ENCODE data around the gene RPAIN. TPM values are rescaled to one million over a fixed set of nuclear protein-coding genes. Genes with fewer than 3 reads are reported as not detected.

RPAIN gene
- total RNA-seq, 1 donor from 2014 or later: 121 TPM

DNA sequence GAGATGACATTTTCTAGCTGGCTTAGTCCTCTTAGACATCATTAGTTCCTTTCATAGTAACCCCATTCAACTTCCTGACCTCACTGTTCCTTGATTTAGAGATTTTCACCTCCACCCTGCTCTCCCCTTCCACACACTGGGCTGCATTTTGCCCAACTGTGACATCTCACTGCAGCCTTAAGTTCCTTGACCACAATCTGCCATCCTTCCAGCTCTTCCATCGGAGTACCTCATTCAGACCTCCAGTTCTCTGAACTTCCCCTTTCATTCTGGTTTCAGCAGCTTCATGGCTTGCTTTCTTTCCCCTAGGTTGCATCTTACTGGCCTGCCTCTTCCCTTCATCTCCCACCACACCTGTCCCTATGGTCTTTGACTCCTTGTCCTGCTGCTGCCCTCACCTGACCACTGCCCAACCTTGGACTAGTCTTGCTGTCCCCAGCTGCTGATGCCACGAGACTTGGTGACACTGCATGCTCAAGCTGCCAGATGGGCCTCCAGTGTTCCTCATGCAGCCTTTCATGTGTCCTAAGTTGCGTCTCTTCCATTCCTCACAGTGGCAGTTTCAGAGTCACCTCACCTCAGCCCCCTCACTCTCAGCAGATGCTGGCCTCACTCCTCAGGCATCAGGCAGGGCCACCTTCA is 41.3 kb upstream of the RPAIN start:
- Mint-ChIP-seq H3K27me3 (ENCODE audit: insufficient read depth, low read depth) (peaks cover 2% of the 10 kb centered on the region), H3K36me3 (peaks cover 38% of the 10 kb centered on the region), H3K4me3 (no peak overlapping the region), H3K27ac (no peak overlapping the region), H3K9me3 (no peaks in the 10 kb centered on the region), H3K4me1 (no peaks in the 10 kb centered on the region)
- no peaks in the 10 kb centered on the region for H3K27me3 ChIP-seq
- no peak overlapping the region for H3K4me3 ChIP-seq
- DNase-seq (ENCODE audit: low spot score): no peak
- H3K4me1 ChIP-seq: no peaks in the 10 kb centered on the region
- H4K20me1 ChIP-seq (ENCODE audit: low read depth): no peaks in the 10 kb centered on the region
- H3K9ac ChIP-seq: no peak overlapping the region
- no peak overlapping the region for H3K4me2 ChIP-seq
- no peaks in the 10 kb centered on the region for H3K79me2 ChIP-seq (ENCODE audit: low read depth)
- H3F3A ChIP-seq (ENCODE audit: low read depth): peaks cover 13% of the 10 kb centered on the region
- H3K27ac ChIP-seq: no peak overlapping the region
- no peak overlapping the region for H2AFZ ChIP-seq (replicated peaks)
- H3K36me3 ChIP-seq: peaks cover 13% of the 10 kb centered on the region
- no peaks in the 10 kb centered on the region for H3K9me3 ChIP-seq (ENCODE audit: low read depth)
- TF ChIP-seq EZH2phosphoT487 (IDR thresholded peaks at IDR 0.05) (no peak), EZH2 (IDR thresholded peaks at IDR 0.05) (no peak)
- TF ChIP-seq, protein P1, sequence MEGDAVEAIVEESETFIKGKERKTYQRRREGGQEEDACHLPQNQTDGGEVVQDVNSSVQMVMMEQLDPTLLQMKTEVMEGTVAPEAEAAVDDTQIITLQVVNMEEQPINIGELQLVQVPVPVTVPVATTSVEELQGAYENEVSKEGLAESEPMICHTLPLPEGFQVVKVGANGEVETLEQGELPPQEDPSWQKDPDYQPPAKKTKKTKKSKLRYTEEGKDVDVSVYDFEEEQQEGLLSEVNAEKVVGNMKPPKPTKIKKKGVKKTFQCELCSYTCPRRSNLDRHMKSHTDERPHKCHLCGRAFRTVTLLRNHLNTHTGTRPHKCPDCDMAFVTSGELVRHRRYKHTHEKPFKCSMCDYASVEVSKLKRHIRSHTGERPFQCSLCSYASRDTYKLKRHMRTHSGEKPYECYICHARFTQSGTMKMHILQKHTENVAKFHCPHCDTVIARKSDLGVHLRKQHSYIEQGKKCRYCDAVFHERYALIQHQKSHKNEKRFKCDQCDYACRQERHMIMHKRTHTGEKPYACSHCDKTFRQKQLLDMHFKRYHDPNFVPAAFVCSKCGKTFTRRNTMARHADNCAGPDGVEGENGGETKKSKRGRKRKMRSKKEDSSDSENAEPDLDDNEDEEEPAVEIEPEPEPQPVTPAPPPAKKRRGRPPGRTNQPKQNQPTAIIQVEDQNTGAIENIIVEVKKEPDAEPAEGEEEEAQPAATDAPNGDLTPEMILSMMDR (IDR thresholded peaks at IDR 0.05): no peak

DNA sequence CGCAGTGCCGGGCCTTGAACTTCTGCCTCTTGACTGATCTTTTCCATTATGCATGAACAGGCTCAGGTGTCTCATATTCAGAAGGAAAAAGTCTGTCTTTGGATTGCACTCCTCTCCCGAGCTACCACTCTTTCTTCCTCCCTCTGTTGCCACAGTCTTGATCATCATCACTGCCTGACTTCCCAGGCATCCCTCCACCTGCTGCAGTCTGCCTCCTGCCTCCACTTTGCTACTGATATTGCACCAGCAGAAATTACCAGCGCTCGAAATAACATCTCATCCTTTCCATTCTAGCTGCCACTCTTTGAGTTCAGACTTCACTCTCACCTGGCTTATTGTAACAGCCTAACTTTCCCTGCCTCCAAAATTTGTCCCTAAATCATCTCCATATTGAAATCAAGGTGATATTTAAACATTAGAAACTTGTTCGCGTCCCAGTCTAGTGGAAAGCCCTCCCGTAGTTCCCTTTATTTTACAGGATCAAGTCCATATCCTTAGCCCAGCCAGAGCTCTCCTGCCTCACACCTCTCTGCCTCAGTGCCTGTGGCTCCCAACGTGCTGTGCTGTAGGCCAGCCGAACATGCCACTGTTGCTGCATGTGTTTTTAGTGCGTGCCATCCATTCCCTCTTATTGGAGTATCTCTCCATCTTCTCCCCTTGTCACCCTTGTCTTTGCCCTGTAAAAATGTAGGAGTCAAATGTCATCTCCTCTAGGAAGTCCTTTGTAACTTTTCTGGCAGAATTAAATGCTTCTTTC is 40.5 kb upstream of the RPAIN start:
- TF ChIP-seq EZH2 (IDR thresholded peaks at IDR 0.05): no peak
- no peak for TF ChIP-seq EZH2phosphoT487 (IDR thresholded peaks at IDR 0.05)
- TF ChIP-seq, protein P1 (IDR thresholded peaks at IDR 0.05): no peak
- H3K79me2 ChIP-seq (ENCODE audit: low read depth): no peaks in the 10 kb centered on the region
- no peaks in the 10 kb centered on the region for H3K27me3 ChIP-seq
- H3K4me2 ChIP-seq: no peak overlapping the region
- no peaks in the 10 kb centered on the region for H3K4me1 ChIP-seq
- Mint-ChIP-seq H3K27me3 (ENCODE audit: insufficient read depth, low read depth) (peaks cover 2% of the 10 kb centered on the region), H3K4me3 (no peak overlapping the region), H3K27ac (peak overlapping the region; percentile 6), H3K4me1 (no peaks in the 10 kb centered on the region), H3K36me3 (peaks cover 38% of the 10 kb centered on the region), H3K9me3 (no peaks in the 10 kb centered on the region)
- DNase-seq (ENCODE audit: low spot score): no peak
- no peak overlapping the region for H3K4me3 ChIP-seq
- no peaks in the 10 kb centered on the region for H3K9me3 ChIP-seq (ENCODE audit: low read depth)
- H4K20me1 ChIP-seq (ENCODE audit: low read depth): no peaks in the 10 kb centered on the region
- no peak overlapping the region for H3K9ac ChIP-seq
- H3F3A ChIP-seq (ENCODE audit: low read depth): peaks cover 16% of the 10 kb centered on the region
- peaks cover 19% of the 10 kb centered on the region for H3K36me3 ChIP-seq
- no peak overlapping the region for H3K27ac ChIP-seq
- no peak overlapping the region for H2AFZ ChIP-seq (replicated peaks)

DNA sequence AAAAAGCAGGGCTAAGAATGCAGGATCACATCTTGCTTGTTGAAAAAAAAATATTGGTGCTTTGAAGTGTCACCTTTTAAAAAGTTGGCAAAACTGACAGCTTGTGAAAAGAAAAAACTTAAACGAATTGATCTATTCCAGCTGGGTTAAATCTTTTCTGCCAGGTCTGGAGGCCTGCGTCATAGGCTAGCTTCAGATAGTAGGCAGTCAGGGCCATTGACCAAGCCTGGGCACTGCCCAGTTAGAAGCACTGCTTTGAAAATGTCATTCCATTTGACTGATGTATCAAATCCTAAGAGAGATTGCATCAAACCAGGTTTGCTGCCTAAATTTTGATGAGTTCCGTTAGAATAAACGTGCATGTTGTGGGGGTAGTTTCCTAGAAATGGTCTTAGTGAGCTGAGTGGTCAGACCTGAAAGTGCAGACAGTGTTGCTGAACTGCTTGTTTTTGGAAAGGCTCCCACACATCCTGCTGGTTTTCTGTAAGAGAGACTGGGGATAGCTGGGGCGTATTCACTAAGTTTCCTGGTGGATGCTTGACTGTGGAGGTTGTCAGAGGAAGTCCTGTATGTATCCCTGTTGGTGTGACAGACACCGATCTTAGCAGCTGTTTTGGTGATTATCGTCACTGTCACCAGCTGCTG is 39.4 kb upstream of the RPAIN start:
- H3K36me3 Mint-ChIP-seq: peaks cover 40% of the 10 kb centered on the region
- H3K27me3 Mint-ChIP-seq (ENCODE audit: insufficient read depth, low read depth): peaks cover 2% of the 10 kb centered on the region
- H3K9me3 Mint-ChIP-seq: no peaks in the 10 kb centered on the region
- peaks cover 25% of the 10 kb centered on the region for H3K36me3 ChIP-seq
- H2AFZ ChIP-seq (replicated peaks): no peak overlapping the region
- H3K27me3 ChIP-seq: no peaks in the 10 kb centered on the region
- no peak overlapping the region for H3K4me2 ChIP-seq
- no peaks in the 10 kb centered on the region for H3K9me3 ChIP-seq (ENCODE audit: low read depth)
- no peaks in the 10 kb centered on the region for H3K4me1 ChIP-seq
- H4K20me1 ChIP-seq (ENCODE audit: low read depth): no peaks in the 10 kb centered on the region
- TF ChIP-seq EZH2 (IDR thresholded peaks at IDR 0.05): no peak
- TF ChIP-seq, protein P1 (IDR thresholded peaks at IDR 0.05): no peak
- no peak for TF ChIP-seq EZH2phosphoT487 (IDR thresholded peaks at IDR 0.05)
- H3K4me3 Mint-ChIP-seq: no peak overlapping the region
- peaks cover 16% of the 10 kb centered on the region for H3F3A ChIP-seq (ENCODE audit: low read depth)
- H3K27ac ChIP-seq: peak overlapping the region; percentile 46
- no peaks in the 10 kb centered on the region for H3K4me1 Mint-ChIP-seq
- H3K9ac ChIP-seq: no peak overlapping the region
- H3K4me3 ChIP-seq: no peak overlapping the region
- no peak overlapping the region for H3K27ac Mint-ChIP-seq
- H3K79me2 ChIP-seq (ENCODE audit: low read depth): no peaks in the 10 kb centered on the region
- DNase-seq (ENCODE audit: low spot score): no peak

Data from neural progenitor cell (in vitro differentiated cells).